Measurements from ENCODE around the gene RET. TPM values are rescaled to one million over a fixed set of nuclear protein-coding genes. Genes with fewer than 3 reads are reported as not detected.

Gene RET
- total and polyA plus RNA-seq, 2 of the 13 experiments (the other 11 are each of a cell fraction or from before 2014, with no cell fraction given) = 0.02 TPM; not detected in 1

DNA sequence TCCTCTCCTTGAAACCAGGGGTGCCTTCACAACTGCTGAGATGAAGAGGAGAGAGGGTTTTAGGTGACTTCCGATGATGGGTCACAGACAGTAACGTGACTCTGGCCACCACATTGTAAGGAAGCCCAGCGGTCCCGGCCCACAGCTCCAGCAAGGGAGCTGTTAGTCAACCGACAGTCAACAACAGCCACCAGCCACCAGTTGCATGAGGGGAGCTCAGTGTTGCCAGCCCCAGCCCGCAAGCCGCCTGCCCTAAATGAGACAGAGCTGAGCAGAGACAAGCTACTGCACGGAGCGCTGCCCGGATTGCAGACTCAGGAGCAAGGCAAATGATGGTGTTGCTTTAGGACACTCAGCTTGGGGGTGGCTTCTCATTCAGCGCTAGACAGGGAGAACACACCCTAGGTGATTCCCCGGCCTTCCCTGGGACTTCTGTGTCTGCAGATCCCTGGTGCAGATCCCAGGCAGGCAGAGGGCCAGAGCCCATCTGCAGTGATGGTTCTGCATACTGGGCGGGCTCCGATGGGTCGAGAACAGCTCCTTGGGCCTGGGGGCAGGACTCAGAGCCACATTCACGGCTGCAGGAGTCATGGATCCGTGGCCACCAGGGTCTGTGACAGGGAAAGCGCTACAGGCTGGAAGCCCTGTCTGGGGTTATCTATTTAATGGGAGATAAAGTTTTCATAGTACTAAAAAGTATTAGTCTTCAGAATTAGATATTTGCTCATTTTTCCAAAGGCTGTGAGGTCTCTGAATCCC, 14.3 kb upstream of the RET start:
- POLR2A ChIA-PET = no interaction called here

DNA sequence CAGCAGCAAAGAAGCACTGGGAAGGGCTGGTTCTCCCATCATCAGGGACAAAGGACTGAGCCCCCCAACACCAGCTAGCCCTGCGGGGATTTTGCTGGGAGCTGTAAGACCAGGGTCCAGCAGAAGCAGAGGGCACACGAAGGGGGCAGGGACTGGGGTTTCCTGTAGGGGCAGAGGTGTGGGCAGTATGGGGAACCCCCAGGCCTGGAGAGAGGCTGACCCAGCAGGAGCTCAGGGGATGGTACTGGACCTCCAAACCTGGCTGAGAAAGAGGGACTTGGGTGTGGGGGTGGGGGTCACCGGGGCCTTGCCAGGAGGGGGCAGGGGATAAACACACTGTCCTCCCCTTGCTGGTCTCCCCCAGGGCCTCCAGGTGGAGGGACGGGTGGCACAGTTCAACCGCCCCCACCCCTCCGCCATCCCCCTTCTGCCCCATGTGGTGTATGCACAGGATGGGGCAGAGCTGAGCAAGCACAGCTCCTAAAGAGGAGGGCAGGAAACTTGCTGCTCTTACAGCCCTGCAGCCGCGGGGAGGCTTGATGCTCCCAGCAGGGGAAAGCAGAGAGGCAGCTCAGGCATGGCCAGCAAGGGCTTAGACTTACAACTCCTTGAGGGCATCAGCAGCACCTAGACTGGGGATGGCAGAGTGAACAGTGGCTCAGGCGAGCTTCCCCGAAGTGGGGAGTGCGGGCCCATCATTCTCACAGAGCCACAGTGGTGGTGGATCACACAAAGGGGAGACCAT, 12.4 kb upstream of the RET start:
- Histone ChIP-seq H3K9ac (ENCODE audit: insufficient read depth, low read depth, low read length) (no peak overlapping the region), H3K27me3 (ENCODE audit: control insufficient read depth in 1 of 2, insufficient read depth in 2 of 2, low read length in 2 of 2) (peaks cover 5 to 41% of the 10 kb centered on the region in 2 experiments; a peak in 4 of 5 replicates), H3K4me3 (replicated peaks in 1 of 3; ENCODE audit: insufficient read depth in 1 of 3, low read depth in 2 of 3, low read length in 3 of 3) (no peak overlapping the region), H3K36me3 (replicated peaks in 1 of 2; ENCODE audit: control insufficient read depth in 1 of 2, insufficient read depth in 2 of 2, low read length in 2 of 2) (no peaks in the 10 kb centered on the region), H3K4me1 (ENCODE audit: insufficient read depth, low read length) (0 out of 2 replicates have a peak, but pooled peaks cover 5% of the 10 kb centered on the region), H3K27ac (ENCODE audit: extremely low read length, insufficient read depth, low read length) (no peak overlapping the region), H2AFZ (ENCODE audit: low read length) (no peak overlapping the region), H3K4me2 (ENCODE audit: low read depth, low read length) (no peak overlapping the region), H3K9me3 (ENCODE audit: low read length) (no peaks in the 10 kb centered on the region), H3K79me2 (ENCODE audit: insufficient read depth, low read length) (no peaks in the 10 kb centered on the region), H4K20me1 (ENCODE audit: insufficient read depth, low read length) (no peaks in the 10 kb centered on the region)
- no TSS peak for BruUV-seq (replicated peaks)
- ATAC-seq (no peak), DNase-seq (ENCODE audit: low spot score) (no peak), FAIRE-seq (no peak)
- TF ChIP-seq NCOA2 (CRISPR knock-in tag; IDR thresholded peaks at IDR 0.05) (no peak), MAFK (conservative IDR thresholded peaks at IDR 0.05 in 1 of 2, IDR thresholded peaks at IDR 0.05 in 1 of 2; ENCODE audit: low read length in 2 of 2) (no peak), KDM2A (CRISPR knock-in tag; IDR thresholded peaks at IDR 0.05; ENCODE audit: borderline replicate concordance, low read depth) (no peak), FIP1L1 (IDR thresholded peaks at IDR 0.05; ENCODE audit: borderline replicate concordance, insufficient read depth, low read depth, low read length) (no peak), ZNF770 (CRISPR knock-in tag; IDR thresholded peaks at IDR 0.05) (no peak), SP4 (CRISPR knock-in tag; IDR thresholded peaks at IDR 0.05) (no peak)
- TF ChIP-seq, protein P1, sequence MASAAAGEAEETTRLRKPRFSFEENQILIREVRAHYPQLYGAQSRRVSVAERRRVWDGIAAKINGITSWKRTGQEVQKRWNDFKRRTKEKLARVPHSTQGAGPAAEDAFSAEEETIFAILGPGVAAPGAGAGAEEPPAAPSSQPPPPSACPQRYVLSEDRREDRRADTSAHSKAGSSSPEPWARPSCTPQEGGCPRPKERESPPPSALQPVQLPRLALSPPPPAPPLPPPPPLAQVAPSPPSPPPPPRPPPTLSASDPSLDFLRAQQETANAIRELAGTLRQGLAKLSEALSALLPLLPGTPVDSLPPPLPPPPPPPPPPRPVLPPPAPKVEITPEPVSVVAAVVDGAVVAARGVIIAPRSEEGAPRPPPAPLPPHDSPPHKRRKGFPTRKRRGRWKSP (CRISPR knock-in tag; IDR thresholded peaks at IDR 0.05) = no peak
- in situ Hi-C loops (cut with HindIII; ENCODE audit: extremely low pct_ligation_motif_present, low pct_unique_long_range_greater_than_20kb) = no loop called here
- WGBS (ENCODE audit: low lambda C conversion rate) = 0% methylated on average over 3 of the region's 11 CpGs
- intact Hi-C loops (cut with micrococcal nuclease; ENCODE audit: unreplicated experiment) = no loop called here
- CTCF ChIA-PET (ENCODE audit: low intra/inter-chr PET ratio, low total read pairs) = no interaction called here
- POLR2A ChIA-PET = no interaction called here

More for the DNA sequence above, 14.3 kb upstream of the RET start:
- H2AFZ ChIP-seq (ENCODE audit: low read length) = no peak overlapping the region
- H3K79me2 ChIP-seq (ENCODE audit: insufficient read depth, low read length) = no peaks in the 10 kb centered on the region
- H3K36me3 ChIP-seq (replicated peaks in 1 of 2; ENCODE audit: control insufficient read depth in 1 of 2, insufficient read depth in 2 of 2, low read length in 2 of 2) = no peaks in the 10 kb centered on the region
- no peaks in the 10 kb centered on the region for H3K9me3 ChIP-seq (ENCODE audit: low read length)
- CTCF ChIA-PET (ENCODE audit: low intra/inter-chr PET ratio, low total read pairs) = no interaction called here
- in situ Hi-C loops (cut with HindIII; ENCODE audit: extremely low pct_ligation_motif_present, low pct_unique_long_range_greater_than_20kb) (no loop called here), intact Hi-C loops (cut with micrococcal nuclease; ENCODE audit: unreplicated experiment) (no loop called here)
- no peak overlapping the region for H3K27ac ChIP-seq (ENCODE audit: extremely low read length, insufficient read depth, low read length)
- FAIRE-seq = no peak
- ATAC-seq = no peak
- no peak overlapping the region for H3K4me3 ChIP-seq (replicated peaks in 1 of 3; ENCODE audit: insufficient read depth in 1 of 3, low read depth in 2 of 3, low read length in 3 of 3)
- H3K9ac ChIP-seq (ENCODE audit: insufficient read depth, low read depth, low read length) = no peak overlapping the region
- peaks cover 5 to 30% of the 10 kb centered on the region in 2 experiments; a peak in 4 of 5 replicates for H3K27me3 ChIP-seq (ENCODE audit: control insufficient read depth in 1 of 2, insufficient read depth in 2 of 2, low read length in 2 of 2)
- no peak overlapping the region for H3K4me2 ChIP-seq (ENCODE audit: low read depth, low read length)
- TF ChIP-seq ZMYM2 (CRISPR knock-in tag; IDR thresholded peaks at IDR 0.05) = no peak
- no peak for TF ChIP-seq HNF4A (CRISPR knock-in tag; IDR thresholded peaks at IDR 0.05)
- TF ChIP-seq SNAI1 (CRISPR knock-in tag; IDR thresholded peaks at IDR 0.05; ENCODE audit: borderline replicate concordance) = no peak
- 0 out of 2 replicates have a peak, but pooled peaks cover 5% of the 10 kb centered on the region for H3K4me1 ChIP-seq (ENCODE audit: insufficient read depth, low read length)
- no TSS peak for BruUV-seq (replicated peaks)
- no peak for DNase-seq (ENCODE audit: low spot score)
- no peaks in the 10 kb centered on the region for H4K20me1 ChIP-seq (ENCODE audit: insufficient read depth, low read length)
- WGBS (ENCODE audit: low lambda C conversion rate) = 61% methylated on average over 8 of the region's 18 CpGs

Measured in HepG2 (cell line).